Ureter (tissue), 1 donor: Measurements from ENCODE around the gene MICOS13. TPM values are rescaled to one million over a fixed set of nuclear protein-coding genes. Genes with fewer than 3 reads are reported as not detected.
"Not testable (repeated sequence)": the region's sequence is repeated elsewhere in the genome, so short reads cannot be mapped to it uniquely, and the experiment has no call there.

Experiments
- DNase-seq: peaks from one replicate; pipeline ENCODE4 v3.0.0-alpha.2; 2020; ENCODE audit warnings: low spot score
- total RNA-seq: library from RNA; stranded (reverse); gene quantifications from one replicate; pipeline ENCODE4 v1.2.4, GENCODE V29; 2023
- donor health status: DM: yes; HTN: yes; CAD: no.

MICOS13 gene
- total RNA-seq, 1 donor from 2014 or later, result 68.4 TPM

DNA sequence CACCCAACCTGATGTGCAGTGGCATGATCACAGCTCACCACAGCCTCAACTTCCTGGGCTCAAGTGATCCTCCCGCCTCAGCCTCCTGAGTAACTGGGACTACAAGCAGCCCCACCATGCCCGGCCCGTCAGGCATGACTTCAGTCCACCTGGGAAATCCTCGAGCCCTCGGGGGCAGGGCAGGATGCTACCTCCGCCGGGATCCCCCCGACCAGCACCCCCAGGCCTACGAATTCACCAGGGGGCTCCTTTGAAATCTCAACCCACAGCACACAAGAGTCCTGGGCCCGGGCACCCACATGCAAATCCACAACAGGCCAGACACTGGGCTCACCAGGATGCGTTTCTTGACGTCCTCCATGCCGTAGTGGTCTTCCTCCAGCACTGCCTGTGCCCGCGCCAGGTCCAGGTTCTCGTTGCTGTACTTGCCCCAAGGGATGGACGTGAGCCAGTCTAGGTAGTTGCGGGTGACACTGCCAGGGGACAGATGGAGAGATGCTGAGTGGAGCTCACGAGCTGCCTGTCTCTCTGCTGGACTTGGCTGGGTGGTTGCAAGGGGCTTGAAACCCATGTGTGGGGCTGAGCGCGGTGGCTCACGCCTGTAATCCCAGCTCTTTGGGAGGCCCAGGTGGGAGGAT, 20.3 kb upstream of the MICOS13 start:
- no peak for DNase-seq

DNA sequence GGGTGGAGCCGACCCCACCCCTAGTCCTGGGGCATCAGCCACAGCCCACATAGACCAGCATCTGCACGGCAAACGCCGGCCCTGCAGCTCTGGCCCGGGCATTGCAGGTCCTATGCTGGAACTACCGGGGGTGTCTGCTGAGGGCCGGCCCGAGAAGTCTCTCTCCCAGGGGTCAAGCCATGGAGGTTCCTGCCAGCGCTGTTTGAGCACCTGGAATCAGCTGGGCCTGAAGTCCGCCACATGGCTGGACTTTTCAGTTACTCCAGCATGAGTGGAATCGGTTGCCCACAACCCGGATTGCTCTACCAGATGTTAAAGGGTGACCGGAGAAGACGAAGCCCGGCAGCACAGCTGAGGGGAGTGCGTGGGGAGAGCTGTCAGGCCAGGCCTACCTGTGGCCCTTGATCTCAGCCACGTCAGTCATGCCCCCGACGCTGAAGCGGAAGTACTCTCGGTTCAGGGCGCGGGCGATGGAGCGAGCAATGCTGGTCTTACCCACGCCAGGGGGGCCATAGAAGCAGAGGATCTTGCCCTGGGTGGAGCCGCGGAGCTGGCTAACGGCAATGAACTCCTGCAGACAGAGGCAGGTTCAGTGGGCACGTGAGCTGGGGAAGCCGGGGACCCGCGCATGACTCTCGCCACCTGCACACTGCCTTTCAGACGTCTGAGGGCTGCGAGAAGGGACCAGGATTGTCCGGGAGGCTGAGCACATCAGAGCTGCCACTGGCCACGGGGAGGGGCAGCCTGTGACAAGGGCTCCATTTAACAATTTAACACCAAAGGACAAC, 18.5 kb upstream of the MICOS13 start:
- DNase-seq, result no peak

DNA sequence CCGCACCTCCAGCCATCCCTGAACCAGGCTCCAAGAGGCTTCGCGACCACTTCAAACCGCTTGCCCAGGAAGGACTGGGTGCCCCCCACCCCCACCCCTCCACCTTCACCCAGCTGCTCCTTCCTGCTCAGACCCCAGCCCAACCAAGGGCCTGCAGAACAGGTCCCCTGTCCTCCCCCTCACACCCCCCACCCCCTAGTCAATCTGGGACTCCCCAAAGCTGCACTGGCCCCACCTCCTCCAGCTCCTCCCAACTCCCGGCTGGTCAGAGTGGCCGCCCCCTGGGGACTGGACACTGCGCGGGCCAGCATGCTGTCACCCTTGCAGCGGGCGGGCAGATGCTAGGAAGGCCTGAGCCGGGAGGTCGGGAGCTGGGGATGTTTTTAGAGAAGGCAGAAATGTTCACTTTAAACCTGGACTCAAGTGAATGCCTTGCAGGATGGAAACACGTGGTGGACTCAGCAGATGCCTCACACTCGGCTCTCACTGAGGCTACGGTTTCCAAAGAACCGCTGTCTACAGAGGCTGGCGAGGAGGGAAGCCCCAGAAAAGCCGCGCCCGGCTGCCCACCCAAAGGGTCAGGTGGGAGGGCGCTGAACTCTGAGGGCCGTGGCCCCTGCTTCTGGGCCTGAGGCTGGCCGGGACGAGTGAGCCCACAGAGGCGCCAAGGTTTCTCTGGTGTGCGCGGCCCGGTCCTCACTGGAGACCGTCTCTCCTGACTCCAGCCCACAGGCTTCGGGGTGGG, 17.7 kb upstream of the MICOS13 start:
- DNase-seq, result no peak

DNA sequence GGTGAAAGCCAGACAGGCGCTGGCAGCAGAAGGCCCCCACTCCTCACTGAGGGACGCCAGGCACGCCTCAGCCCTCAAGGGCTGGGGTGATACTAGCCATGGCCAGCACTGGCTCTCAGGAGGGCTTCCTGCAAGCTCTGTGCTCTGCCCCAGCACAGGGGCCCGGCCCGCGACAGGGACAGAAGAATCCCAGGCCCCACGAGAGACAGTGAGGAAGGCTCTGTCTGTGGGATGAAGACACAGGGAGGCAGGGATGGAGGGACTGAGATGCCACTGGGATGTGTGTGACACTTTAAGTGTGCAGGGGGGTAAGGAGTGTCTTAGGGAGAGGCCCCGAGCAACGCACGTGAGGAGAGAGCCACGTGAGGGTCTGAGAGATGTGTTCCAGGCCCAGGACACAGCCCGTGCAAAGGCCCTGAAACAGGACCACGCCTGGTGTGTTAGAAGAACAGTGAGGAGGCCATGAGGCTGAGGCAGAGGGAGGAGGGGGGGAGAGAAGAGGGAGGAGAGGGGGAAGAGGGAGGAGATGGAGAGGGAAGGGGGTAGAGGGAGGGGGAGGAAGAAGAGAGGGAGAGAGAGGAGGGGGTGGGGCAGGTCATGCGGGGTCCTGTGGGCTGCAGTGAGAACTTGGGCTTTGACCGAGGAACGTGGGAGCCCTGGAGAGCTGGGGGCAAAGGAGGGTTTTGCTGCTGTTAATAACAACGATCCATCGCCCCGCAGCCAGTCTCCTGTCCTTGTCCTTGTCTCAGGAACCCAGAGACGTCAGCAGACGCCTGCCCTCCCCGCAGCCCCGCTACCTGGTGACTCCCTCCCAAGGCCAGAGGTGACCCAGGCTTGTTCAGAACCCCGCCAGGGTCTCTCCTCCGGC, 16.9 kb upstream of the MICOS13 start:
- no peak for DNase-seq

DNA sequence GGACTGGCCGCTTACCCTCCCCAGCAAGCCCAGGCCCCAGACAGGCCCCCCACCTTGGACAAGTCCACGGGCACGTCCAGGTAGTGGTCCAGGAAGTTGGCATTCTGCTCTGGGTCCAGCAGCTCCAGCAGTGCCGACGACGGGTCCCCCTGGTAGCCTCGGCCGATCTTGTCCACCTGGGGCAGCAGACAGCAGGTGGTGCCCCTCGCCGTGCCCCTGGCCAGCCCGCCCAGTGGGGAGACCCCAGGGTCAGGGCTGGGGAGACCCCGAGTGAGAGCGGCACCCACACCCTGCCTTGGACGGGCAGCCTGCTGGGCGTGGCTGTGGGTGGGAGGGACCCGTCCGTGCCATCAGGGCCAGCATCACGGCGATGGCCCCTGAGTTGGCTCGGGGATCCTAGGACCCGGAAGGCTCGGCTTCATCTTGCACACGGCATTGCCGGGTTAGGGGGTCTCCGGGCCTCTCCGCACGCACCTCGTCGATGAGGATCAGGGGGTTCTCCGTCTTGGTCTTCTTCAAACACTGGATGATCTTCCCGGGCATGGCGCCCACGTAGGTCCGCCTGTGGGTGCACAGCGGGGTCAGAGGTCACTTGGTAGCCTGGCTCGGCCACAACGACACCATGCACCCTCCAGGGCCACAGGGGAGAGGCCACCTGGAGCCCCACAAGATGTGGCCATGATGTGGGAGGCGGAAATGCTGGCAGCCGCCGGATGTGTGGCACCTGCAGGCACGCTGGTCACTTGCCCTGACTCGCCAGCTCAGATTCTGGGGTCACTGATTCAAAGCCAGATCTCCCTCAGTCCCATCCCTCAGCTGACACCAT, 16.1 kb upstream of the MICOS13 start:
- no peak for DNase-seq

DNA sequence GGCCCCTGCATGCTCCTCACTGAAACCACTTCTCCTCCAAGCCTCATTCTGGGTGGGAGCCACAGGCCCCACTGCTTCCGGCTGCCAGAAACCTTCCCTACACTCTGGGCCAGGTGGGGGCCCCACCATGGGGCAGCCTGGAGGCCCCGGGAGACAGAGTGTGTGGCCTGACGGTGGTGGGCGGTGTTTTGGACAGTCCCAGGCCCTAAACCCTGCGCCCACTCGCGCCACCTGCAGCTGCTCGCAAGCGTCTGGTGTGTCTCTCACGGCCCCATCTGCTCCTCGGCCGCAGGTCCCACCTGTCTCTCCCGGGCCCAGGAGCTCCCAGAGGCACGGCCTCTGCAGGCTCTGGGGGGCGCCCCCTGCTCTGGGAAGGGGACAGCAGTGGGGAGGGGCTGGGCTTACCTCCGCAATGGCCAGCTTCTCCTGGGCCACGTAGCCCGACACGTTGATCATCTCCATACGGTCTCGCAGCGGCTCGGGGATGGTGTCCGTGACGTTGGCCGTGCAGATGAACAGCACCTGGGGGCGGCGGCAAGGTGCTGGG, 15.4 kb upstream of the MICOS13 start:
- no peak for DNase-seq

DNA sequence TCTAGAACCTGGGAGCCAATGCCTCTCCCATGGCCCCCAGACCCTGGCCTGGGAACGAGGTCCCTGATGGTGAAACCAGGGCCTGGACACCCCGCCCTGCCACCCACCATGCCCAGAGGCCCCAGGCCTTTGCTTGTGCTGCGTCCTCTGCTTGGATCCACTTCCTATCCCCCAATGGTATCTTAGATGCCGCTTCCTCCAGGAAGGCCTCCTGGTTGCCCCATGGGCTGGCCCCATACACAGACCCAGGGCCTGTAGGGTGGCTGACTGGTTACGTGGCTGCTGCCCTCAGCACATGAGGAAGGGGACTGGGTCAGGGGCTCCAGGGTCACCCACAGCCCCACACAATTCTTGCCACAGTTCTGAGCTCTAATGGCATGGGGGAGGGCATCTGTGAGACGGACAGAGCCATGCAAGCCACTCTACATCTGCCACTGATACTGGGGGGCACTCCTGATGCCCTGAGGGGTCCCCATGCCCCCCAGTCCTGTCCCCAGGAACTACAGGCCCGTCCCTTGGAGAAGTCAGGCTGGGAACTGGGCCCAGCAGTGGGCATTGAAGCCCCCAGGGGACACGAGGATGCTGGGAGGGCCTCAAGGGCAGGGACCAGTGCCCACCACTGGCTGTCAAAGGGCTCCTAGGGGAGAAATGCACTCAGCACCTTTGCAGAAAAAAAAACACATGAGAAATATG, 14.8 kb upstream of the MICOS13 start:
- no peak for DNase-seq

DNA sequence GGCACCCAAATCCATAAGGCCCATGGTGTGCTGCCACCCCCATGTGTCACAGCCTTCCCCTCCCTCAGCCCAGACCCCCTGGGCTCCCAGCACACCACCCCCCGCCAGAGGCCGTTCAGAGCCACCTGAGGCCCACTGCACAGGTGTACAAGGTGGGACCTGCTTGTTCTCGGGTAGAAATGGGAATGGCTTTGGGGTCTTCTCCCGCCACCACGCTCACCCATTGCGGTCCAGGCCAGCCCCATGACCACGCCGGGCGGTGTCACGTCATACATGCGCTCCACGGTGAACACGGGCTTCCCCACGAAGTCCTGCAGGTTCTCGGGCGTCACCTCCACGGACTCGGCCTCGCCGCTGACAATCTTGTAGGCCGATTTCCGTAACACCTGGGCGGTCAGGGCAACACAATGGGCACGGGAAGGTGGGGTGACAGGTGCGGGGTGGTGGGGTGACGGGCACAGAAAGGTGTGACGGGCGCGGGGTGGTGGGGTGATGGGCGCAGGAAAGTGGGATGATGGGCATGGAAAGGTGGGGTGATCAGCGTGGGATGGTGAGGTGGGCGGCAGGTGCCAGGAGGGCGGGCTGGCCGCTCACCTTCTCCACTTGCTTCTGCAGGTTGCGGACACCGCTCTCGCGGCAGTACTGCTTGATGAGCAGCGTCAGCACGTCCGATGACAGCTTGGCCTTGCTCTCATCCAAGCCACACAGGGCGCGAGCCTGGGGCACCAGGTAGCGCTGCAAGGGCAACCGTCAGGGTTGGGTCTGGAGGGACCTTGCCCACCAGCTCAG, 14.0 kb upstream of the MICOS13 start:
- DNase-seq, result no peak

DNA sequence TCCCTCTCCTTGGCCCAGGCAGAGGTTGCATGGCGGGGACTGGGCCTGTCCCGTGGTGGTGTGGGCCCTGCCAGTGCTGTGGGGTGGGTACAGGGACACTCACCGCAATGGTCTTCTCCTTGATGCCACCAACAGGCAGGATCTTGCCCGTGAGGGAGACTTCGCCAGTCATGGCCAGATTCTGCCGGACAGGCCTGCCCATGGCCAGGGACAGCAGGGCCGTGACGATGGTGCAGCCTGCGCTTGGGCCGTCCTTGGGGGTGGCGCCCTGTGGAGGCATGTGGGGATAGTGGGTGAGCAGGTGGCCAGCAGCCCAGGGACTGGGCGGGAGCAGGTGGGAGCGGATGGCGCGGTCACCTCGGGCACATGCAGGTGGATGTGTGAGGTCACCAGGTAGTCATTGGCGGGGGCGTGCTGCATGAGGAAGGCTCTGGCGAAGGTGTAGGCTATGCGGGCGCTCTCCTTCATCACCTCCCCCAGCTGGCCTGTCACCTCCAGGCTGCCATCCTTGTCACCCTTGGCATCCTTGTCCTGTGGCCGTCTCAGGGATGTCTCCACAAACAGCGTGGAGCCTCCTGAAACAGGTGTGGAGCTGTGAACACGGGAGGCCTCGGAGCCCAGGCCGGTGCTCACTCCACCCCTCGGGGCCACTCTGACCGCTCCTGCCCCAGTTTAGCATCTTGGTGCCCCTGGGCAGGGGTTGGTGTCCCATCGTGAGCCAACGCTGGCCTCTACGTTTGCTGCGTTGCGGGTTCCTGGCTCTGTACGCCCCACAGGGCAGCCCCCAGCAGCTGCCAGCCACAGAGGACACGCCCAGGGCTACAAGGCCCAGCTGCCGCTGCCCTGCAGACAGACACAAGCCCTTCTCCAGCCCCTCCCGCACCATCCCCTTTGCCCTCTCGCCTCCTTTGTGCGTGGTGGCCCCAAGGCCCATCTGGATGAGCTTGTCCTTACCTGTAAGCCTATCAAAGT, 13.2 kb upstream of the MICOS13 start:
- DNase-seq, result no peak

DNA sequence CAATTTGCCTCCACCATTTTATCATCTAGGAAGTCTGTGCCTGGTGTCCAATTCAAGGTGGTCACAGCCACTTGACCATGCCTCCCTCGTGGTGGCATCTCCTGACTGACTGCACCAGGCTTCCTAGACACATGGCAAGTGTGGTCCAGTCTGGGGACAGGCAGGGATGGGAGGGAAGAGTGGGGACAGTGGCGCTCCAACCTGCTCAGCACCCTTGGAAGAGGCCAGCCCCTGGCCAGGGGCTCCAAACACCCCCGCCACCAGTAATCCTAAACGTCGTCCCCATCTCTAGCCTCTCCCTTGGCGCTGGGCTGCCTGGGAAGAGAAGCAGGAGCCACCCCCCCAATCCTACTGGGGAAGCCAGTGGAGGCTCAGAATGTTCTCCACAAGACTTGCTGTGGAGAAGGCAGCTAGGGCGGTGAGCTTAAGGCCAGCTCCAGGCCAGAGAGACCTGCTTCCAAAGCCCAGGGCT, 12.4 kb upstream of the MICOS13 start:
- DNase-seq, result no peak

DNA sequence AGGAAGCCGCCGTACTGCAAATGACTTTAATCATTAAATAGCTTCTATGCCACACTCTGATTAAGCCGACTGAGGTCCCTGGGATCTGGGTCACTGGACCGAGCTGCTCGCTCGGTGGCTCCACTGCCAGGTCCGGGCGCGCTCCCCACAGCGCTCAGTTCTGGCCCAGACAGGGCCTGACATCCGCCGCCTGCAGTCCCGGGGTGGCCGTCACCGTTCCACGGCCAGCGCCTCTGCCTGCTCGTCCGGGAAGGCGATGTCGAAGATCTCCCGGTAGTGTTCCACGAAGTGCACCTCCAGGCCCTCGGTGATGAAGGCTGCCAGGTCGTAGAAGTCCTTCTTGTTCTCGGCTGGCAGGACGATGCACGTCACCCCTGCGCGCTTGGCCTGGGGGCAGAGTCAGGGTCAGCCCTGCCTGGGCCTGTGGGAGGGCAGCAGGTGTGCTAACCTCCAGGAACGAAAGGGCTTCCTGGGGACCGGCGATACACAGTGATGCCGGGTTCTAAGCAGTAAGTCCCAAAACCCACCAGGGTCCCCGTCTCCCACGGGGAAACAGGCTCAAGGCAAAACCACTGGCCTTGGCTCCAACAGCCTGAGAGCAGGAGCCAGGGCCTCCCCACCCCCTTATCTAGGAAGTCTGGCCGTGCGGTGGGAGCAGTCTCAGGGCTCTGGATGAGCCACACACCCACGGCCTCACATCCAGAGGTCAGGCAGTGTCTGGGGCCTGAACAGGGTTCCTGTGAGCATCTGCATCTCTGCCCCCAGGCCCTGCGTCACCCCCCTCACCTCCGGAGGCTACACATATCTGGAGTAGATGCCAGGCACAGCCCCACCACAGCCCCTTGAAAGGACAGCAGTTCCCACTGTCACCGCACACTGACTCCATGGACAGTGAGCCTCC, 11.8 kb upstream of the MICOS13 start:
- DNase-seq, result no peak

DNA sequence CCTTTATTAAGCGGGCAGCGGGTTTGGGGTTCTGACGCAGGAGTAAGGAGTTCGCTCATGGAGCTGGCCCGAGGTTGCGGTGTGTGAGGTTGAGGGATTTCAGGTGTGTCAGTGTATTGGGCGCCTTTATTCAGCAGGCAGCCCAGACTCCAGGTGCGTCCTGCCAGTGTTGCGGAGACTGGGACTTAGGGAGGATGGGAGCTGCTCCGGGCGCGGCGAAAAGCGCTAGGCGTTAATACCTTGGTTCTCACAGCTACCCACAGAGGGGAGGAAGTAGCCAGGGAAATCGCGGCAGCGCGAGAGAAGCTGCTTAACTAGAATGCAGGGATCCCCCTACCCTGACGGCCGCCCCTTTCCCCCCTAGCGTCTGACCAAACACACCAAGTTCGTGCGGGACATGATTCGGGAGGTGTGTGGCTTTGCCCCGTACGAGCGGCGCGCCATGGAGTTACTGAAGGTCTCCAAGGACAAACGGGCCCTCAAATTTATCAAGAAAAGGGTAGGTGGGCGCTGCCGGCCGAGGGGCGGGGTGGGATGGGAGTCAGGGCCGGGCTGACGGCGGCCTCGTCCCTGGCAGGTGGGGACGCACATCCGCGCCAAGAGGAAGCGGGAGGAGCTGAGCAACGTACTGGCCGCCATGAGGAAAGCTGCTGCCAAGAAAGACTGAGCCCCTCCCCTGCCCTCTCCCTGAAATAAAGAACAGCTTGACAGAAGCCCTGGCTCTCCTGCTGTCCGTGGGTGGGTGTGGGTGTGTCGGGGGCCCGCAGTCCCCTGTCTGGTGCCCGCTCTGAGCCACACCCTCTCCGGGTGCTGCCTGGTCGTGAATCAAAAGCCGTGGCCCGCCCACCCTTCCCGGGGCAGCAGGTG, 10.9 kb upstream of the MICOS13 start:
- DNase-seq, result peak; percentile 76

DNA sequence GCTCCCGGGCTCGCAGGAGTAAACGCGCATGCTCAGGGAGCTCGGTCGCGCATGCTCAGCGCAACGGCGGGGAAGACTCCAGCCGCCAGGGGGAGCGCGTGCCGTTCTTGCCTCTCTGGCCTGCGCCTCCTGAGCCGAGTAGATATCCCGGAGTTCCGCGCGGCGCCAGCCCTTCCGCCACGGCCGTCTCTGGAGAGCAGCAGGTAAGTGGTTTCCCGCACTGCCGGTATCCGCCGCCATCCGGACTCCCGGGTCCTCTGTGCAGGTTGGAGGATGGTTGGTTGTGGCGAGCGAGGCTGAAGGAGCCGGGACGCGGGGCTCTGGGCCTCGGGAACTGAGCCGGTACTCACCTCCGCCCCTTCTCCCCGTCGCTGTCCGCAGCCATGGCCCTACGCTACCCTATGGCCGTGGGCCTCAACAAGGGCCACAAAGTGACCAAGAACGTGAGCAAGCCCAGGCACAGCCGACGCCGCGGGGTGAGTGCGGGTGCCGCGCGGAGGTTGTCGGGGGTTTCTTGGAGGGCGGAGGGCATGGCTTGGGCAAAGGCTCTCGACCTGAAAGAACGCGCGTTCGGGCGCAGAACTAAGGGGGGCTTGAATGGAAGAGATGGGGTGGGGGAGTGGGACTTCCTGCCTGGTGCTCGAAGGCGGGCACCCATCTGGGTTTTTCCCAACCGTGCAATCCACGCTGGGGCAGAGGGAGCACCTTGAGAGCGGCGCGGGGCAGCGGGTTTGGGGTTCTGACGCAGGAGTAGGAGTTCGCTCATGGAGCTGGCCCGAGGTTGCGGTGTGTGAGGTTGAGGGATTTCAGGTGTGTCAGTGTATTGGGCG, 10.0 kb upstream of the MICOS13 start, which contains the start of gene RPL36:
Gene RPL36, plus strand, starts transcription at position 171 of the 830 bp plus-strand sequence. Its CDS starts 213 bp downstream, at position 384.
- DNase-seq, result peak; percentile 98

DNA sequence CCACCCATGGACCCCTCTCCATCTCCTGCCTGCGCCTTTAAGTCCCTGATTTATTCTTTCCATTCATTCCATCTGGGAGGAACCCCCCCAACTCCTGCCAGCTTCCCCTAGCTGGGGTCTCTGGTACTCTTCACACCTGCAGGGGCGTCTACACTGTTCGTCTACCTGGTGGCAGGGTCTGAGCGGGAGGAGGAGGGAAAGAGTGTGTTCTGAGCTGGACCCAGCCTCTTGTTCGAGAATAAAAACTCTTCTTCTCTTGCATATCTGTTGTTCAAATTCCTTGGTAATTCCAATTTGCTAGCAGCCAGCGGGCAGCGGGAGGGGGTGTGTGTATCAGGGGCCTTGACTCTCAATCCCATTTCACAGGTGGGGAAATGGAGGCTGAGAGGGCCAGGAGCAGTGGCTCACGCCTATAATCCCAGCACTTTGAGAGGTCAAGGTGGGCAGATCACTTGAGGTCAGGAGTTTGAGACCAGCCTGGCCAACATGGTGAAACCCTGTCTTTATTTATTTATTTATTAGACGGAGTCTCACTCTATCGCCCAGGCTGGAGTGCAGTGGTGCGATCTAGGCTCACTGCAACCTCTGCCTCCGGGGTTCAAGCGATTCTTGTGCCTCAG, 8.1 kb upstream of the MICOS13 start:
- not testable (repeated sequence) for DNase-seq
